ENCODE results near the gene MASP2.
"Not testable (repeated sequence)": the region's sequence is repeated elsewhere in the genome, so short reads cannot be mapped to it uniquely, and the experiment has no call there.

The MASP2 gene

GRCh38 chr1:11046625-11047365, at the start of gene MASP2:
Gene MASP2 (minus strand): TSS chr1:11047239. CDS start chr1:11047207, 32 bp downstream.
- in situ Hi-C loops (cut with HindIII; ENCODE audit: low pct_unique_long_range_greater_than_20kb, low sequenced_read_pairs): no loop called here
- no peak for DNase-seq (ENCODE audit: low read depth in 1 of 2, low spot score in 1 of 2)
- no peak for TF ChIP-seq JUND (IDR thresholded peaks at IDR 0.05; ENCODE audit: low read depth)

GRCh38 chr1:11083784-11084183, 36.7 kb upstream of the MASP2 start:
- DNase-seq (ENCODE audit: low read depth in 1 of 2, low spot score in 1 of 2); in situ Hi-C loops (cut with HindIII; ENCODE audit: low pct_unique_long_range_greater_than_20kb, low sequenced_read_pairs): not testable (repeated sequence)

GRCh38 chr1:11080931-11081330, 33.9 kb upstream of the MASP2 start:
- DNase-seq (ENCODE audit: low read depth in 1 of 2, low spot score in 1 of 2): peak in 1 of 2 experiments; percentile 31
- no peak for TF ChIP-seq JUND (IDR thresholded peaks at IDR 0.05; ENCODE audit: low read depth)
- in situ Hi-C loops (cut with HindIII; ENCODE audit: low pct_unique_long_range_greater_than_20kb, low sequenced_read_pairs): no loop called here

- in situ Hi-C loops (cut with HindIII; ENCODE audit: low pct_unique_long_range_greater_than_20kb, low sequenced_read_pairs): no loop called here
- no peak for DNase-seq (ENCODE audit: low read depth in 1 of 2, low spot score in 1 of 2)
- TF ChIP-seq JUND (IDR thresholded peaks at IDR 0.05; ENCODE audit: low read depth): no peak
These were observed 31.6 kb upstream of the MASP2 start for GRCh38 chr1:11078631-11079030.

- DNase-seq (ENCODE audit: low read depth in 1 of 2, low spot score in 1 of 2); in situ Hi-C loops (cut with HindIII; ENCODE audit: low pct_unique_long_range_greater_than_20kb, low sequenced_read_pairs): not testable (repeated sequence)
These were observed 26.4 kb upstream of the MASP2 start for GRCh38 chr1:11073398-11073797.

- in situ Hi-C loops (cut with HindIII; ENCODE audit: low pct_unique_long_range_greater_than_20kb, low sequenced_read_pairs): no loop called here
- peak in 1 of 2 experiments; percentile 34 for DNase-seq (ENCODE audit: low read depth in 1 of 2, low spot score in 1 of 2)
- TF ChIP-seq JUND (IDR thresholded peaks at IDR 0.05; ENCODE audit: low read depth): no peak
These were observed 25.3 kb upstream of the MASP2 start for GRCh38 chr1:11072216-11072917.

GRCh38 chr1:11071463-11072215, 24.6 kb upstream of the MASP2 start:
- in situ Hi-C loops (cut with HindIII; ENCODE audit: low pct_unique_long_range_greater_than_20kb, low sequenced_read_pairs): no loop called here
- peak in 1 of 2 experiments; percentile 27 for DNase-seq (ENCODE audit: low read depth in 1 of 2, low spot score in 1 of 2)
- TF ChIP-seq JUND (IDR thresholded peaks at IDR 0.05; ENCODE audit: low read depth): no peak

GRCh38 chr1:11070876-11071275, 23.8 kb upstream of the MASP2 start:
- in situ Hi-C loops (cut with HindIII; ENCODE audit: low pct_unique_long_range_greater_than_20kb, low sequenced_read_pairs): no loop called here
- no peak for DNase-seq (ENCODE audit: low read depth in 1 of 2, low spot score in 1 of 2)
- TF ChIP-seq JUND (IDR thresholded peaks at IDR 0.05; ENCODE audit: low read depth): no peak

- no peak for TF ChIP-seq JUND (IDR thresholded peaks at IDR 0.05; ENCODE audit: low read depth)
- no peak for DNase-seq (ENCODE audit: low read depth in 1 of 2, low spot score in 1 of 2)
- in situ Hi-C loops (cut with HindIII; ENCODE audit: low pct_unique_long_range_greater_than_20kb, low sequenced_read_pairs): no loop called here
These were observed 21.8 kb upstream of the MASP2 start for GRCh38 chr1:11068600-11069473.

GRCh38 chr1:11067716-11068599, 20.9 kb upstream of the MASP2 start:
- in situ Hi-C loops (cut with HindIII; ENCODE audit: low pct_unique_long_range_greater_than_20kb, low sequenced_read_pairs): no loop called here
- DNase-seq (ENCODE audit: low read depth in 1 of 2, low spot score in 1 of 2): no peak
- no peak for TF ChIP-seq JUND (IDR thresholded peaks at IDR 0.05; ENCODE audit: low read depth)

- no peak for TF ChIP-seq JUND (IDR thresholded peaks at IDR 0.05; ENCODE audit: low read depth)
- in situ Hi-C loops (cut with HindIII; ENCODE audit: low pct_unique_long_range_greater_than_20kb, low sequenced_read_pairs): no loop called here
- DNase-seq (ENCODE audit: low read depth in 1 of 2, low spot score in 1 of 2): no peak
These were observed 18.8 kb upstream of the MASP2 start for GRCh38 chr1:11065796-11066195.
